OCI-M2 (cell line): ENCODE data around the gene DENND2A.
"Not testable (repeated sequence)": the region's sequence is repeated elsewhere in the genome, so short reads cannot be mapped to it uniquely, and the experiment has no call there.

Source experiments
- DNase-seq: peaks from one replicate; lab custom pipeline; 2025; ENCODE audit not compliant: unreplicated experiment; lab: John Stamatoyannopoulos, UW

The DENND2A gene

DNA sequence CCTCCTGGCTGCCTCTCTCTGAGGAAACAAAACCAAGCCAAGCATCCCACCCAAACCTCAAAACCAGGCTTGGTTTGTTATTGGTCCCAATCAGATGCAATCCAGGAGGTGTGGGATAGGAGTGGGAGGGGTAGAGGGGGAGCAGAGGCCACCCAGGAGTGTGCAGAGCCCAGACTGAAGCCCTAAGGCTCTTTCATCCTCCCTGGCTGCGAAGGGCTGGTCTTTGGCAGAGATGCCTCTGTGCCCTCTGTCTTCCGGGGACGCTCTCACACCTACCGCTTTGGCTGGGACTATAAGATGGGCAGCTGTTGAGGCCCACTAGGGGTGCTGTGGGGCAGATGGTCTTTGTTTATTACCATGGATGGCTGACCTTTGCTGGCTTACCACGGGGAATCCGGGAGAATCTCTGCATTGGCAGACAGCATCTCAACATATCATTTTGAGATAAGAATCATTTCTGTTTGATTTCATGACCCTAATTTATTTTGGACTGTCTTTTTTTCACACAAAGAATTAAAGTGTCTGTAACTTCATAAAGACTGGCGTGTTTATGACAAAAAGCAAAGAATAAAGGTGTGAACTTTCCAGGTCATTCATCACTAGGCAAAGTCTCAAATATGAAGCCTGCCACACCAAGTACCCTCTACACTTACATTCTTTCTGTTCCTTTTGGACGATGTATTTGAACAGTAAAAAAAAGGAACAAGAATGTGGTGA is 6.5 kb upstream of the DENND2A start:
- no peak for DNase-seq

DNA sequence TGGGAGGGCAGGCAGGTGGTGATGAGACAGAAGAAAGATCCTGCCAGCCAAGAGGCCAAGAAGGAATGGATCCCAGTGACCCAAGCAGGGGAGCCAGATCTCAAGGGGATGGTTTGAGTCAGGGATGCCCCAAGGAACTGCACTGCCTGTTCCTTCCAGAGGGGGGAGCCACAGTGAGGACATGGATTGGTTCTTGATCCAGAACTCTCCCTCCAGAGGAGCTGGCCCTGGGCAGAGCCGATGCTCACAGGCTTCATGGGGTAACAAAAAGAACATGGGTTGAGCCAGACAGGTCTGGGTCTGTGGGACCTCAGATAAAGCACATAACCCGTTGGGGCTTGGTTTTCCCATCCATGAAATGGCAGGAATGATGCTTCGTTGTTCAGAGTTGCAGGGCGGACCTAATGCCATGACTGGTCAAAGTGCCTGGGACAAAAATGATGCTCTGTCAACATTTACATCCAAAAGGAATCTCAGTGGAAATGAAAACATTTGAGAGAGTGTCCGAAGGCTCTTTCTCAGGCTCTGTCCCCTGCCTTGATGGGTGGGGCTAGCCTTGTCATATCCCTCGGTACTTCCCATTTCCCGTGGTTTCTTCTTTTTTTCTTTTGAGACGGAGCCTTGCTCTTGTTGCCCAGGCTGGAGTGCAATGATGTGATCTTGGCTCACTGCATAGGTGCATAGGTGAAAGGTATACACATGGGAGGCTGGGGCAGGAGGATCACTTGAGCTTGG is 4.7 kb upstream of the DENND2A start:
- DNase-seq: no peak

DNA sequence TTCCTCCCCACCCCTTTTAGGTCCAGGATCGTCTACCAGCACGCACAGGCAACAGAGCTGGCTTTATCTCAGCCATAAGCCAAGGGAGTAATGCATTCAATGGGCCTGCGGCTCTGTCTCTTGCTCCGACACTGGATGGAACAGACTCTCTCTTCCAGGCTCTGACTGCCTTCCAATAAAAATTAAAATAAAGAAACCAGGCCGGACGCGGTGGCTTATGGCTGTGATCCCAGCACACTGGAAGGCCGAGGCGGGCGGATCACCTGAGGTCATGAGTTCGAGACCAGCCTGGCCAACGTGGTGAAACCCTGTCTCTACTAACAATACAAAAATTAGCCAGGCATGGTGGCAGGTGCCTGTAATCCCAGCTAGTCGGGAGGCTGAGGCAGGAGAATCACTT is 4.1 kb upstream of the DENND2A start:
- not testable (repeated sequence) for DNase-seq

DNA sequence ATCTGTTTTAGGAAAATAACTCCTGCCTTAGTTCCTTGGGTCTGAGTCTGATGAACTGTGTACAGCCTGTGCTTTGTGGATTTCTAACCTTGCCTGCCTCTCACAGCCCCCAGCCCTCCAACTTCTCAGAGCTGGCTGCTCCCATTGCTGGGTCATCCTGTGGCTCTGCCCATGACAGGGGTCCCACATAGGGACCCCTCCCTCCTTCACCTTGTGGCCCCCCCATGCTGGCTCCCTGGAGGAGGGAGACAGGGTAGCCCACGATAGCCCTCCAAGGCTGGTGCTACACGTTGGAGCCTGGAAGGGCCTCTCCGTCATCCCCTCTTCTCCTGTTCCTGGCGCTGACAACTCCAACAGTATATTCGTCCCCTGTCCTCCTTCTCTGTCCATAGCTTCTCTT is 2.8 kb upstream of the DENND2A start:
- no peak for DNase-seq

DNA sequence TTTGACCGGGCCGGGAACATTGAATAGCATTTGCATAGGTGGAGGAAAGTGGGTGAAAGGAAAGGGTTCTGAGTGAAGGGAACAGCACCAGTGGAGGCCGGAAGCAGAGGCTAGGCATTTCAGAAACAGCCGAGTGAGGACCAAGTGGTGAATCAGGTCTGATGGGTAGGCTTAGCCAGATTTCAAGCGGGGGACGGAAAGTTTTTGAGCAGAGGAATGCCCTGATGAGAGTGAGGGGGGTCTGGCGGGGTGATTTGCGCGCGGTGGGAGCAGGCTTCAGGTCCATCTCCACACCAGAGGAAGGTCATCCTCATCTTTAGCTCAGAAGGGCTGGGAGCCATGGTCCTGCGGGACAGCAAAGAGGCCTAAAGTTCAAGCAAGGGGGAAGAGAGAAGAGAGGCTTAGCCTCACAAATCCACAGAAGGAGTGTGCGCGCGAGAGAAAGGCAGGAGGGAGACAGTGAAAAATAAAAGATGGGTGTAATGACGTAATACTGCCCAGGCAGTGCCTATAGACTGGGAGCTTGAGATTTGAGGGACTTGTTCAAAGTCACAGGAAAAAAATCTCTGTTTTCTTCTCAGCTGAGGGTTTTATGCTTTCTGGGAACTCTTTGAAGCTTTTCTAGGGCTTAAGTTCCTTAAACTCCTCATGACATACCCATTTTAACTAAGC is 1.0 kb upstream of the DENND2A start:
- DNase-seq: no peak

DNA sequence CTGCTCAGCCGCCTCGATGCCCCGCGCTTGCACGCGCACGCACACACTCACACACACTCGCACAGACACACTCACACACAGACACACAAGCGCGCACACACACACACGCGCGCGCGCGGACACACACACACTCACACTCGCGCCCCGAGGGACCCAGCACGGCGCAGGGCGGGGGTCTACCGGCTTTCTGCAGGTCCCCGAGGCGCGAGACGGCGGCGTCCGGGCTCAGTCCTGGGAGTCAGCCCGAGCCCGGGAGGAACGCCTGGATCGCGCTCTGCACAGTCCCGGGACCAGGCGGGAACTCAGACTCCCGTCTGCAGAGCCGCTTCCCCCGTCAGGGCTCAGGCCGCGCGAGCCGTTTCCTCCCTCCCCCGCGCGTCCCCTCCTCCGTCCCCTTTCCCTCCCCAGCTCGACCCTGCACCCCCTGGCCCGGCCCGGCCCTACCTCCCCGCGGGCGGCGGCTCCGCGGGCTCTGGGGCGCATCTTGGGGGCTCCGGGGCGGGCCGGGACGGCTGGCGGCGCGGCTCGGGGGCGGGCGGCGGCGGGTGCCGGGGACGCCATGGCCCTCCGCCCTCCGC is 464 bp downstream of the DENND2A start:
- DNase-seq: no peak

DNA sequence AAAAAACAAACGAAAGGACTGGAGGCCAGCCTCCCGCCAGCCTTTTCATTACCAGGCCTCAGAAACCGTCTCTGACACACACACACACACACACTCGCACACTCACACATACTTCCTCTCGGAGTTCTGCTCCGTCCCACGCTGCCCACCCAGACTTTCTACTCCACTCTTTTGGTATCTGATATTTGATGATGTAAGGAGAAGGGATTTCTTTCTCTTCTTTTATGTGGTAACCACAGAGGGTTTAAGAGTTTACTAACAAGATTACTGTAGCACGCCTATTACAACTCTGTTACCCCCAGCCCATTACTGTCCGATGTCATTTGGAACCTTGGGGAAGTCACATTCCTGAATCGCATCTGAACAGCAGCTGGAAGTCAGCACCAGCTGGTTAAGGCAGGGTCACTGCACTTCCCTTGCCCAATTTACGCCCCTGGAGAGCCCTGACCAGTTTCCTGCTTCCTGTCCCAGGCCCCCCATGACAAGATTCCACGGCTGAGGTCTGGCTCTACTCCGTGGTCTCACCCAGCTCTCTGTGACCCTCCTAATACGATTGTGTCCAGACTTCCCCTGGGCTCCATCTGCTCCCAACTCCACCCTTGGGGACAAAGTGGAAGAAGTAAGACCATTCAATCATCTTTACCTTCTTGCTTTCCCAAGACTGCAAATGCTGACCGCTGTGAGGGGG is 1.1 kb downstream of the DENND2A start:
- no peak for DNase-seq

DNA sequence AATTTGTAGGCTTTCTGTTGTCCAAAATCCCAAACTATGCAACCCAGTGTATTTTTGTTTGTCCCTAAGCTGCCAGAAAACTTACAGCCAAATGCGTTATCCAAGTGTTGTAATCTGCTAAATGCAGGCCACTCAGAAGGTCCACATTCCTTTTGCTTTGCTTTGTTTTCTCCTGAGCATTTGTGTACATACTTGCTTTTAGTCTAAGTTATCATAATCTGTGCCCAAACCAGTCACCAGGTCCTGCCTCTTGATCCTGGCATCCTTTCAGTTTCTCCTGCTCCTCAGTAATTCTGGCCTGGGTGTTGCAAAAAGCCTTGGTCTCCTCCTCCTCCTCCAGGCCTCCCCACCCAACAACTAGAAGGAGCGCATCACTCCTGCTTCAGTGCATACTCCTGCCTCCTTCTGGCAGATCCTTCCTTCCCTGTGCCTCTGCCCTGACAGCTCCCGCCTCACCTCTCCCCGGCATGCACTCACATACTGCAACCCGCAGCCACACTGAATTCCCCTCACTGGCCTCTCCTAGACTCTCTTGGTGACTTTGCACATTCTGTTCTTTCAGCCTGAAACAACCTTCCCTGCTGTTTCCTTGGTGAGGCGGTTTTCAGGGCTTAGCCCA is 2.3 kb downstream of the DENND2A start:
- no peak for DNase-seq

DNA sequence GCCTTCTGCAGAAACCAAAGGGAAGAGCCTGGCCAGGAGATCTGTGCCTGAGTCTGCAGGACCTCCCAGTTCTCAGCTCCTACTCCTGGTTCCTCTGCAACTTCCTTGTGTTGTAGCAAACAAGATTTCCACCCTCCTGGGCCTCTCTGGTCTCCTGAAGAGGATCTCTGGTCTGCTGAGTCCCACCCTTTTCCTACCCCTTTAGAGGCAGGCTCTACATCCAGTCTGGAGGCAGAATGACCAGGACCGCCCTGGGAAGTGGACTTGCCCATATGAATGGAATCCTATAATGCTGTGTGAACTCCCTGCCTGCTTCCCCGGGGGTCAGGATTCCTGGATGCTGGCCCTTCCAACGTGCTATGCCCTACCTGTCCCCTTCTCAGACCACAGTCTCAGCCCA is 3.2 kb downstream of the DENND2A start:
- no peak for DNase-seq

DNA sequence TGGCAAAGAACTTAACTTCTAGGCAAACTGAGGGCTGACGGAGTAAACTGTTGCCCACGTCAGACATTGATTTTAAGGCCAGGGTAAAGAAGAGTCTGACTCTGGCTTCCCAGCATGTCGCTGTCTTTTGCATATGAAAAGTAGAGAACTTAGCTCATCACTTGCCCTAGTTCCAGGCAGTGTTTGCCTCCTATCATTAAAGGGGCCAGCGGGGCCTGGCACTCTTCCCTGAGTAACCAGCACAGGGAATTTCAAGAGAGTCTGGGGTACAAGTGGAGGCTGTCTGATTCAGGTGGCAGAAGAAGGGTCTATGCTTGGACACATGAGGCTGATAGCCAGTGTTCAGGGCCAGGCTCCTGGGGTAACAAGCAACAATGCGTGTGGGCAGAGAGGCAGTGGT is 4.8 kb downstream of the DENND2A start:
- no peak for DNase-seq

DNA sequence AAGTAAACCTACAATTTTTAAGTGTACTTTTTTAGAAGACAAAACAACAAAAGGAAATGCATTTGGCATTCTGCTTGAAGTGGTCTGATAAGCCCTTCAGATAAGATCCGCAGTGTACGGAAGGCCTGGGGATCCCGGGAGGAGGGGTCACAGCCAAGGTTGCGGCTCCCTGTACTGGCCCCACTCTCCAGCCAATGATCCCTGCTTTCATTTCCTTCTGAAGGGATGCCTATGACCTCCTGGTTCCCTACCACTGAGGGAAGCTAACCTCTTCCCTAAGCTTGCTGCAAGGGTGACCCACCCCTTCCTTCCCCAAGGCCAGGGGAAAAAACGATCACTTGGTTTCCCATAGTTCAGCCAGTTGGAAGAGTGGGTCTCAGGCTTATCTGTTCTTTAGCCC is 5.3 kb downstream of the DENND2A start:
- no peak for DNase-seq

DNA sequence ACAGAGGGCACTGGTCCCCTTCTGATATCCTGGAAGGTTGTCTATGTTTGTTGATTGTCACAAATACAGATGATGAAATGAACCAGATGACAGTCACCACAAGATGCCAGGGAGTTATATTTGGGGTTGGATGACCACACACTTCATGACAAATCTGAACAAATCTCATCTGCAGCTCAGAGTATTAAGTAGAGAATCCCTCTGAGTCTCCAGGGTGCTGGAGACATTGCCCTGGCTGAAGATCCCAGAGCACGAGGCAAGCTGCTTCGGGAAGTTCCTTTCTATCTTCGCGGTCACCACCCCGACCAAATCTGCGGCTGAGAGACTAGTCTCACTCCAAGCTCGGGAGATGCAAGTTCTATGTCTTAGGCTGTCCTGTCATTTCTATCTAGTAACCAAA is 9.0 kb downstream of the DENND2A start:
- no peak for DNase-seq

DNA sequence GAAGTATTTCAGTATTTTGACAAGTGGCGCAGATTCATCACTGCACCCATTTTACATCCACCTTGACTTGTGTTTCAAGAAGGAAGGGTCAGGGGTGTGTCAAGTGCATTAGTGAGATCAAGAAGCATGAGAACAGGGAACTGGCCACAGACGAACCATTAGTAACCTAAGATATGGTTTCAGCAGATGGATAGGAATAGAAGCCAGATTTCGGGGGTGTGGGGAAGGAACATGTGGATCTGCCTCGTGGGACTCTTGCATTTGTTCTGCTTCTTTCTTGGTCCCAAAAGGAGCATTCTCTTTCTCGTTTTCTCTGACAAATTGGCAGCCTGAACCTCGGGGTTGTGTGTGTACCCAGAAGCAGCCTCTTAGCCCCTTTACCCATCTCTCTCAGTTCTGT is 9.6 kb downstream of the DENND2A start:
- DNase-seq: no peak

DNA sequence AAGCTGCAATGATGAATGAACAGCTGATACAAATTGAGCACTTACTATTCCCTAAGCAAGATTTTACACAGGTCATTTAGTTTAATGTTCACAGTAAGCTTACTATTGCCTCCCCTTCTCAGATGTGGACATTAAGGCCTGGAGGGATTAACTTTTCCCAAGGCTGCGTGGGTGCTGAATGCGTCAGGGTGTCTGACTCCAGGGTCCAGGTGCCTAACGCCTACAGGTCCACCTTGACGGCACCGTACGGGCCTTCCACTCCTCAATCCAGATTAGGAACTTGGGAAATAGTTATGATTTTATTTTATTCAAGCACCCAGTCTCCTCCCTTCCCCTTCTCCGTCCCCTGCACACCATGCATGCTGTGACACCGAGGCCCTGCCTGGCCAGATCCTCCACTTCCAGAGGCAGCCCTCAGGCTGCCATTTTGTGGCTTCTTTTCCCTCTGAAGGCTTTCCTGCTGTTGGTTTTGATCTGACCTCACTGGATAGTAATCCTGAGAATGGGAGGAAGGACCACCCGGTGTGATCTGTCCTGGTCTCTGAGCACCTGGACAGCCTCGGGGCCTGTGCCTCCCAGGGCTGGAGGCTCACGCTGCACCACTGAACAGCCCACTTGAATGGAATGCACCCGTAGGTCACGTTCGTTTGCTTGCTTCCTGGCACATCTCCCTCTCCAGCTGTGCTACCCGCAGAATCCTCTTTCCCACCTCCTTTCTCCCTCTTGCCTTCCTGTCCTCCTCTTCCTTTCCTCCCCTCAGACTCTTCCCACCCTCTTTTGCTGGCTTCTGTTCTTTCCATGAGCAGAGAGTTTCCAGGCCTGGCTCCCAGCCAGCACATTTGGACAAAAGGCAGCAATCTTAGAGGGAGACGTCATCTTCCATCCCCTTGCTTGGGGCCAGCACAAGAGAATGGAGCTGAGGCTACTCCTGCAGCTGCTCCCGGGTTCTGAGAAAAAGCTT is 14.4 kb downstream of the DENND2A start:
- no peak for DNase-seq

DNA sequence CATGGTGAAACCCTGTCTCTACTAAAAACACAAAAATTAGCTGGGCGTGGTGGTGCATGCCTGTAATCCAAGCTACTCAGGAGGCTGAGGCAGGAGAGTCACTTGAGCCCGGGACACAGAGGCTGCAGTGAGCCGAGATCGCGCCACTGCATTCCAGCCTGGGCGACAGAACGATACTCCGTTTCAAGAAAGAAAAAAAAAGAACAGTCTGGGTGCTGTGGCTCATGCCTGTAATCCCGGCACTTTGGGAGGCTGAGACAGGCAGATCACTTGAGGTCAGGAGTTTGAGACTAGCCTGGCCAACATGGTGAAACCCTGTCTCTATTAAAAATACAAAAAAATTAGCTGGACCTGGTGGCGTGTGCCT is 15.4 kb downstream of the DENND2A start:
- DNase-seq: not testable (repeated sequence)

DNA sequence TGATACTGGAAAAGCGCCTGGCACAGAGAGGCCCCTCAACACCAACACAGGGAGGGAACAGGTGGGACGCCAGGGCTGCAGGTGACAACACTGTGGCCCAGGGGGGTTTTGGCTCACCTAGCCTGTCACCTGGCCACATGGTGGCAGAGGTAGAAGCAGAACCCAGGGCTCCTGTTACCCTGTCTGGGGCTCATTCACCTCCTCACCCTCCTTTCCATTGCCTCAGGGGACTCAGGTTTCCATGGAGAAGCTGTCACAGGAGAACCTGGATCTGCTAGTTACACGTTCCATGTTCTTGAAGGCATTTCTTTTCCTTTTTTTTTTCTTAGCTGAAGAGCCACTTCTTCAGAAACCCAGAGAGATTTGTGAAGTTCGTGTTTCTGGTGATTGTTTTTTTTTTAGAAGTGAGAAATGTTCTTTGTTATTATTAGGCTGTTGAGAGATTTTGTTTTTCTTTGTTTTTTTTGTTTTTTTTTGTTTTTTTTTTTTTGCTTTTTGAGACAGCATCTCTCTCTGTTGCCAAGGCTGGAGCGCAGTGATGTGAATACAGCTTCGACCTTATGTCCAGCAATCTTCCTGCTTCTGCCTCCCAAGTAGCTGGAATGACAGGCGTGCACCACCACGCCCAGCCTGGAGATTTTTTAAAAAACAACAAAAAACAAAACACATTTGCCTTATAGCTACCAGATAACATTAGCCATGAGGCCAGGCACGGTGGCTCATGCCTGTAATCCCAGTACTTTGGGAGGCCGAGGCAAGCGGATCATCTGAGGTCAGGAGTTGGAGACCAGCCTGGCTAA is 16.0 kb downstream of the DENND2A start:
- DNase-seq: no peak

DNA sequence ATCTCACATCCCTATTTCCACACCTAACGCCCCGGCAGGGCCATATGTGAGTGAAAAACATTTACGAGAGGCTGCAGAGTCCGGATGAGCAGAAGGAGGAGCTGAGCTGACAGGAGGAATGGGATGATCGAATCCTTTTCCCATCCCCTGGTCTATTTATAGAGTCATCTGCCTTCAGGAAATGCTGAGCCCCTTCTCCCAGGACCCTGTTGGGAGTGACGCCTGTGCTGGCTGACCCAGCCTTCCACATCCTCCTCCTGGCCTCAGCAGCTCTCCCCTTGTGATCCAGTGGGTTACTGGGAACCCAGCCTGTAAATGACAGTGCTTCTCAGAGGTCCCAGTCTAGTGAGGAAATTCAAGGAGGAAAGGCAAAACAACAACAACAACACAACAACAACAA is 16.6 kb downstream of the DENND2A start:
- no peak for DNase-seq

DNA sequence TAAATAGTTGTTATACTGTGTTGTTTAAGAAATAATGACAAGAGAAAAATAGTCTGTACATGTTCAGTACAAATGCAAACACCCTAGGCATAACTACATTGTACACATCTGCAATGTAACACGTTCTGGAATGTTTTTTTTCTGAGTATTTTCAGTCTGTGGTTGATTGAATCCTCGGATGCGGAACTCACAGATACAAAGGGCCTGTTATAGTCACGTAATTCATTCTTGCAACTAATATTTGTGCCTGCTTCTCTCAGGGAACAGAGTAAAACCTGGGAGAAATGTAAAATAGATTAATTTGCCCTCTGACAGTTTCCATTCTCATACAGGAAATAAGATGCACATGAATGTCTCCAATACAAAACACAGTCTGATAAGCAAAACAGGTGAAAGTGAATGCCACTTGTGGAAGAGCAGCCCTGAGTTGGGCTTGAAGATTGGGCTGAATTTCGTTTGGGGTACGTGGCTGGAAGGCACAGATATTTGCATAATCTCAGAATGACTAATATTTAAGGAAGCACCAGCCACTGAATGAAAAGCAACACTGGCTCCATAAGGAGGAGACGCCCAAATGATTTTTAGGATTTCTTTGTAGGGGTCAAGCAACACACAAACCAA is 19.1 kb downstream of the DENND2A start:
- DNase-seq: no peak
